B cell (primary cell): ENCODE results near the gene DPP4. TPM values are rescaled to one million over a fixed set of nuclear protein-coding genes. Genes with fewer than 3 reads are reported as not detected.

Experiments used
- ATAC-seq: fragments of 200-7000 bp; cut with Tn5 transposase; one replicate; pipeline ENCODE4 v1.10.0; 2021; ENCODE audit warnings: low read depth, mild to moderate bottlenecking, moderate number of reproducible peaks, moderate library complexity
- CTCF ChIA-PET: fragments of 350-600 bp; sonication (Branson Sonifier 250); formaldehyde crosslinking; loops from one replicate; lab custom pipeline; 2021; ENCODE audit warnings: antibody characterized with exemption, inconsistent platforms; lab: Charles Lee
- POLR2A ChIA-PET: fragments of 350-600 bp; sonication (Branson Sonifier 250); formaldehyde crosslinking; loops from one replicate; lab custom pipeline; 2021; ENCODE audit warnings: antibody characterized with exemption; lab: Charles Lee
- DNase-seq: peaks from one replicate; pipeline ENCODE4 v3.0.0; 2013
- H2AFZ ChIP-seq: 2 replicates; pipeline ENCODE4 v1.6.1; 2012; ENCODE audit warnings: mild to moderate bottlenecking, low read depth, low read length; ENCODE audit not compliant: insufficient read depth, poor library complexity, severe bottlenecking
- H3K27ac ChIP-seq, 2 donors: 1 replicate in 1 of 2; 2 replicates in 1 of 2; pipeline ENCODE4 v1.5.1; 2012 to 2013; ENCODE audit warnings: low read length in 2 of 2, mild to moderate bottlenecking in 2 of 2, moderate library complexity in 1 of 2
- H3K27me3 ChIP-seq, 4 experiments: fragments of 200-600 bp in 1 of 4; sonication (generic) in 1 of 4; replicated peaks in 1 of 4; 1 replicate in 2 of 4; 2 replicates in 2 of 4; pipeline versions ENCODE4 v1.6.1 to v1.7.0; 2013 to 2016; ENCODE audit warnings: low read length in 3 of 4, mild to moderate bottlenecking in 2 of 4, mixed read lengths in 1 of 4, moderate library complexity in 1 of 4; ENCODE audit not compliant: insufficient read depth in 4 of 4, control insufficient read depth in 3 of 4; ENCODE audit errors: control extremely low read depth in 1 of 4
- H3K36me3 ChIP-seq, 2 experiments: replicated peaks in 1 of 2; 1 replicate in 1 of 2; 2 replicates in 1 of 2; pipeline versions ENCODE4 v1.6.1 to v1.7.1; 2013; ENCODE audit warnings: low read length in 1 of 2; ENCODE audit not compliant: insufficient read depth in 2 of 2, control insufficient read depth in 1 of 2; ENCODE audit errors: control extremely low read depth in 1 of 2, extremely low read depth in 1 of 2
- H3K4me1 ChIP-seq, 2 donors: fragments of 200-600 bp in 1 of 2; sonication (generic) in 1 of 2; 1 replicate in 1 of 2; 2 replicates in 1 of 2; pipeline versions ENCODE4 v1.5.1 to v1.6.1; 2013 to 2017; ENCODE audit warnings: low read length in 2 of 2; ENCODE audit not compliant: control insufficient read depth in 2 of 2, insufficient read depth in 2 of 2
- H3K4me2 ChIP-seq: replicated peaks from 2 replicates; pipeline ENCODE3; 2012; ENCODE audit warnings: mild to moderate bottlenecking, low read depth, low read length; ENCODE audit not compliant: poor library complexity, severe bottlenecking
- H3K4me3 ChIP-seq, 5 experiments: fragments of 200-600 bp in 1 of 5; sonication (generic) in 1 of 5; 1 replicate in 3 of 5; 2 replicates in 2 of 5; pipeline versions ENCODE4 v1.5.1 to v1.7.0; 2011 to 2016; ENCODE audit warnings: low read length in 4 of 5, mild to moderate bottlenecking in 4 of 5, low read depth in 2 of 5, control low read depth in 1 of 5, moderate library complexity in 1 of 5; ENCODE audit not compliant: insufficient read depth in 1 of 5; ENCODE audit errors: control extremely low read depth in 1 of 5, extremely low read depth in 1 of 5
- H3K79me2 ChIP-seq: fragments of 200-600 bp; sonication (generic); one replicate; pipeline ENCODE4 v1.6.0; 2016; ENCODE audit warnings: low read length; ENCODE audit not compliant: control insufficient read depth, insufficient read depth
- H3K9ac ChIP-seq: fragments of 200-600 bp; sonication (generic); 2 replicates; pipeline ENCODE4 v1.6.1; 2017; ENCODE audit warnings: mild to moderate bottlenecking, low read length, moderate library complexity
- H3K9me3 ChIP-seq, 3 donors: one replicate each; pipeline versions ENCODE4 v1.6.1 to v1.7.1; 2013; ENCODE audit warnings: low read length in 2 of 3; ENCODE audit not compliant: control insufficient read depth in 2 of 3, insufficient read depth in 1 of 3; ENCODE audit errors: control extremely low read depth in 1 of 3
- H4K20me1 ChIP-seq: 2 replicates; pipeline ENCODE4 v1.6.0; 2012; ENCODE audit warnings: mild to moderate bottlenecking, low read length; ENCODE audit not compliant: insufficient read depth, control insufficient read depth, poor library complexity, severe bottlenecking
- H3K27ac Mint-ChIP-seq: one replicate; pipeline ENCODE4 v1.8.0; 2021; ENCODE audit warnings: mixed read lengths
- H3K27me3 Mint-ChIP-seq: one replicate; pipeline ENCODE4 v1.8.0; 2021; ENCODE audit warnings: mixed read lengths
- H3K4me1 Mint-ChIP-seq: one replicate; pipeline ENCODE4 v1.8.0; 2021; ENCODE audit warnings: mixed read lengths
- H3K4me3 Mint-ChIP-seq: one replicate; pipeline ENCODE4 v1.8.0; 2021; ENCODE audit warnings: mixed read lengths
- H3K9me3 Mint-ChIP-seq: one replicate; pipeline ENCODE4 v1.8.0; 2022; ENCODE audit warnings: mixed read lengths; ENCODE audit not compliant: insufficient read depth
- EZH2 ChIP-seq: IDR thresholded peaks from 2 replicates; pipeline ENCODE4 v1.6.1; 2012; ENCODE audit warnings: borderline replicate concordance, low read depth, mild to moderate bottlenecking, moderate library complexity, low read length; ENCODE audit not compliant: insufficient read depth, poor library complexity, severe bottlenecking
- WGBS: methylation state at CpG from one replicate; pipeline ENCODE4 v1.1.5; 2013; ENCODE audit warnings: missing lambda C conversion rate; ENCODE audit not compliant: insufficient coverage; 5-methylcytosine and 5-hydroxymethylcytosine counted together
- intact Hi-C: fragments of 100-400 bp; cut with micrococcal nuclease; formaldehyde crosslinking; loops from one replicate; pipeline ENCODE4 v1.10.0; 2022
- polyA plus RNA-seq: library from polyadenylated mRNA; depleted of rRNA; stranded (reverse); fragments of >200 nt; gene quantifications from 2 replicates; pipeline ENCODE4 v1.2.3, GENCODE V29; 2012
- total RNA-seq, 2 donors: library from RNA; stranded (reverse); fragments of 120-200 nt in 1 of 2; gene quantifications; 1 replicate in 1 of 2; 2 replicates in 1 of 2; pipeline versions ENCODE4 v1.2.3 to v1.2.4, GENCODE V29; 2013 to 2022
- TF ChIP-seq, protein P1 (sequence below): fragments of 200-600 bp; IDR thresholded peaks from one replicate; pipeline ENCODE4 v1.8.0; 2022; ENCODE audit warnings: antibody characterized with exemption, mild to moderate bottlenecking

Gene DPP4
- total and polyA plus RNA-seq, 2 donors (not counting 1 experiment from before 2014, with no cell fraction given): 0.18 to 1.2 TPM

DNA sequence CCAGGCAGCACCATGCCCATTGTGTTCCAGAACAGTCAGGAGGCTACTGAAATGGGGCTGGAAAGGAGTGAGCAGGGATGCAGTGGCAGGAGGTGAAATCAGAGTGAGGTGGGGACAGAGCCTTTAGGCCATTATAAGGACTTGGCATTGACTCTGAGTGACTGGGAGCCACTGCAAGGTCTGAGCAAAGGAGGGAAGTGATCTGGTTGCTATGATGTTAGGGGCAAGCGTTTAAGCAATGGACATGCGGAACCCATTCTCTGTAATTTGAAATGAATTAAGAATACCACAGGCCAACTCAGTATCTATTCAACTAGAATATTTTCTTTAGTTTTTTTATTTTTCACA, 98.2 kb downstream of the DPP4 start:
- no peaks in the 10 kb centered on the region for H3K9me3 Mint-ChIP-seq
- ChIA-PET CTCF (no interaction called here), POLR2A (no interaction called here)

DNA sequence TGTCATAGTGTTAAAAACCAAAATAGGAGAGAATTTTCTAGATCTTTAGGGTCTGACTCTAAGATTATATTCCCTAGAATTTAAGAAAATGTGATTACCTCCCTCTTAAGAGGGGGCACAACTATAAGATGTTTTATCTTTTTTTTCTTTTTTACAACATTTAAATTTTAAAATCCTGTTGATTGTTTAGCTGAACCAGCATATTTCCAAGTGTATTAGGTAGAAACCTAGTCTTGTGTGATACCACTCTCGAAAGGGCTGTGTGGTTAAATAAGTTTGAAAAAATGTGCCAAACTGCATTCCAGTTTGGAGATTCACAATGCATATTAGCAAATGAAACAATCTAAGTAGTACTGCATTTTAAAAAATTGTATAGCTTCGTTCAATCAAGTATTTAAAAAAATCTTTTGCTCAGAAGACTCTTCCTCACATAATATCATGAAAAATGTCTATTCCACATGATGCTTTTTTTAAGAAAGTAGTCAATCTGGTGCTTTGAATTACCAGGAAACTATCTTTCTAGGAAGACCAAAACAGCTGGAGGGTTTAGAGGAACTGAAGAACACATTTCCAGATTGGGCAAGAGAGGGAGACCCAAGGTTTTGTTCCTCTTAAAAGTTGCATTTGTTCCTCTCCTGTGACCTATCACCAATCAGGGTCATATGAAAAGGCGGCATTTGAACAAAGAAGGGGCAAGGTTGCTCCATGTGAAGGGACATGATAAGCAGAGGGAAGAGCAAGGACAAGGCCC, 98.8 kb downstream of the DPP4 start:
- Histone ChIP-seq H3K4me1 (no peaks in the 10 kb centered on the region), H3K4me3 (no peak overlapping the region), H3K9me3 (no peaks in the 10 kb centered on the region), H3K4me2 (no peak overlapping the region), H3K9ac (no peak overlapping the region), H3K79me2 (no peaks in the 10 kb centered on the region), H2AFZ (no peak overlapping the region), H3K27ac (no peak overlapping the region), H4K20me1 (no peaks in the 10 kb centered on the region), H3K27me3 (peaks cover 0 to 4% (median 0%) of the 10 kb centered on the region in 4 experiments), H3K36me3 (no peaks in the 10 kb centered on the region)
- ATAC-seq: no peak
- intact Hi-C loops: no loop called here
- ChIA-PET CTCF (no interaction called here), POLR2A (no interaction called here)
- H3K27me3 Mint-ChIP-seq: no peaks in the 10 kb centered on the region
- no peak overlapping the region for H3K27ac Mint-ChIP-seq
- no peak for TF ChIP-seq EZH2
- TF ChIP-seq, protein P1, sequence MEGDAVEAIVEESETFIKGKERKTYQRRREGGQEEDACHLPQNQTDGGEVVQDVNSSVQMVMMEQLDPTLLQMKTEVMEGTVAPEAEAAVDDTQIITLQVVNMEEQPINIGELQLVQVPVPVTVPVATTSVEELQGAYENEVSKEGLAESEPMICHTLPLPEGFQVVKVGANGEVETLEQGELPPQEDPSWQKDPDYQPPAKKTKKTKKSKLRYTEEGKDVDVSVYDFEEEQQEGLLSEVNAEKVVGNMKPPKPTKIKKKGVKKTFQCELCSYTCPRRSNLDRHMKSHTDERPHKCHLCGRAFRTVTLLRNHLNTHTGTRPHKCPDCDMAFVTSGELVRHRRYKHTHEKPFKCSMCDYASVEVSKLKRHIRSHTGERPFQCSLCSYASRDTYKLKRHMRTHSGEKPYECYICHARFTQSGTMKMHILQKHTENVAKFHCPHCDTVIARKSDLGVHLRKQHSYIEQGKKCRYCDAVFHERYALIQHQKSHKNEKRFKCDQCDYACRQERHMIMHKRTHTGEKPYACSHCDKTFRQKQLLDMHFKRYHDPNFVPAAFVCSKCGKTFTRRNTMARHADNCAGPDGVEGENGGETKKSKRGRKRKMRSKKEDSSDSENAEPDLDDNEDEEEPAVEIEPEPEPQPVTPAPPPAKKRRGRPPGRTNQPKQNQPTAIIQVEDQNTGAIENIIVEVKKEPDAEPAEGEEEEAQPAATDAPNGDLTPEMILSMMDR: no peak
- H3K4me3 Mint-ChIP-seq: no peak overlapping the region
- DNase-seq: no peak
- no peaks in the 10 kb centered on the region for H3K9me3 Mint-ChIP-seq
- no peaks in the 10 kb centered on the region for H3K4me1 Mint-ChIP-seq
- 100% methylated on average over 1 of the region's 3 CpGs for WGBS

More for the DNA sequence above, 98.2 kb downstream of the DPP4 start:
- no peaks in the 10 kb centered on the region for H3K4me1 Mint-ChIP-seq
- no peak overlapping the region for H3K27ac ChIP-seq
- no peaks in the 10 kb centered on the region for H3K27me3 Mint-ChIP-seq
- no peak overlapping the region for H2AFZ ChIP-seq
- no peaks in the 10 kb centered on the region for H3K4me1 ChIP-seq
- ATAC-seq: no peak
- H4K20me1 ChIP-seq: no peaks in the 10 kb centered on the region
- intact Hi-C loops: no loop called here
- H3K79me2 ChIP-seq: no peaks in the 10 kb centered on the region
- no peak overlapping the region for H3K4me3 Mint-ChIP-seq
- TF ChIP-seq, protein P1: no peak
- TF ChIP-seq EZH2: no peak
- no peaks in the 10 kb centered on the region for H3K9me3 ChIP-seq
- no peak overlapping the region for H3K9ac ChIP-seq
- no CpG with 5 or more reads among the region's 2 CpGs for WGBS
- H3K27ac Mint-ChIP-seq: no peak overlapping the region
- H3K36me3 ChIP-seq: no peaks in the 10 kb centered on the region
- no peak overlapping the region for H3K4me3 ChIP-seq
- H3K27me3 ChIP-seq: peaks cover 0 to 4% (median 0%) of the 10 kb centered on the region in 4 experiments
- no peak for DNase-seq
- no peak overlapping the region for H3K4me2 ChIP-seq
